Measurements from ENCODE around the gene CROCC2.

The CROCC2 gene

GRCh38 chr2:240990726-240991377, 84.7 kb downstream of the CROCC2 start:
- Histone ChIP-seq H3K27me3 (ENCODE audit: insufficient read depth, poor library complexity, severe bottlenecking) (no peaks in the 10 kb centered on the region), H3K4me3 (replicated peaks; ENCODE audit: insufficient read depth, low read length) (no peak overlapping the region), H3K27ac (replicated peaks) (no peak overlapping the region)
- DNase-seq (ENCODE audit: low read depth in 1 of 2, low spot score in 1 of 2): no peak
- TF ChIP-seq GABPA (IDR thresholded peaks at IDR 0.05; ENCODE audit: low read depth): no peak
- TF ChIP-seq CTCF (IDR thresholded peaks at IDR 0.05; ENCODE audit: insufficient read depth, low read length): no peak
- TF ChIP-seq SPI1 (IDR thresholded peaks at IDR 0.05; ENCODE audit: borderline replicate concordance, low read depth): no peak
- TF ChIP-seq REST (IDR thresholded peaks at IDR 0.05; ENCODE audit: insufficient replicate concordance, low read depth): no peak
- TF ChIP-seq POLR2AphosphoS5 (IDR thresholded peaks at IDR 0.05; ENCODE audit: low read depth): no peak

- DNase-seq (ENCODE audit: low read depth in 1 of 2, low spot score in 1 of 2): no peak
- TF ChIP-seq POLR2AphosphoS5 (IDR thresholded peaks at IDR 0.05; ENCODE audit: low read depth) (no peak), SPI1 (IDR thresholded peaks at IDR 0.05; ENCODE audit: borderline replicate concordance, low read depth) (no peak), GABPA (IDR thresholded peaks at IDR 0.05; ENCODE audit: low read depth) (no peak), REST (IDR thresholded peaks at IDR 0.05; ENCODE audit: insufficient replicate concordance, low read depth) (no peak), CTCF (IDR thresholded peaks at IDR 0.05; ENCODE audit: insufficient read depth, low read length) (no peak)
- H3K4me3 ChIP-seq (replicated peaks; ENCODE audit: insufficient read depth, low read length): no peak overlapping the region
- no peak overlapping the region for H3K27ac ChIP-seq (replicated peaks)
- H3K27me3 ChIP-seq (ENCODE audit: insufficient read depth, poor library complexity, severe bottlenecking): no peaks in the 10 kb centered on the region
Measured at GRCh38 chr2:240991378-240992263, 85.5 kb downstream of the CROCC2 start.

- no peak overlapping the region for H3K4me3 ChIP-seq (replicated peaks; ENCODE audit: insufficient read depth, low read length)
- peaks cover 2% of the 10 kb centered on the region for H3K27me3 ChIP-seq (ENCODE audit: insufficient read depth, poor library complexity, severe bottlenecking)
- no peak for TF ChIP-seq SPI1 (IDR thresholded peaks at IDR 0.05; ENCODE audit: borderline replicate concordance, low read depth)
- TF ChIP-seq POLR2AphosphoS5 (IDR thresholded peaks at IDR 0.05; ENCODE audit: low read depth): no peak
- TF ChIP-seq REST (IDR thresholded peaks at IDR 0.05; ENCODE audit: insufficient replicate concordance, low read depth): no peak
- no peak for TF ChIP-seq GABPA (IDR thresholded peaks at IDR 0.05; ENCODE audit: low read depth)
- TF ChIP-seq CTCF (IDR thresholded peaks at IDR 0.05; ENCODE audit: insufficient read depth, low read length): no peak
- no peak overlapping the region for H3K27ac ChIP-seq (replicated peaks)
- no peak for DNase-seq (ENCODE audit: low read depth in 1 of 2, low spot score in 1 of 2)
Measured at GRCh38 chr2:240992572-240993291, 86.6 kb downstream of the CROCC2 start.

All from HL-60 (cell line).